Hematopoietic multipotent progenitor cell treated with erythropoietin and hydrocortisone succinate and interleukin-3 and kit ligand, for 6 days (in vitro differentiated cells): Measurements from ENCODE around the gene NPPC.
A peak's percentile ranks its signal among the peaks of the same experiment; 100 is the strongest.
"Not testable (repeated sequence)": the region's sequence is repeated elsewhere in the genome, so short reads cannot be mapped to it uniquely, and the experiment has no call there.

ENCODE experiments used
- DNase-seq: peaks from one replicate; pipeline ENCODE4 v3.0.0-alpha.2; 2015

Gene NPPC

GRCh38 chr2:231919341-231920035 lies 6.7 kb downstream of the NPPC start:
- no peak for DNase-seq

GRCh38 chr2:231918501-231919330 lies 7.5 kb downstream of the NPPC start:
- DNase-seq, result no peak

GRCh38 chr2:231917280-231918066 lies 8.7 kb downstream of the NPPC start:
- peak; percentile 70 for DNase-seq

GRCh38 chr2:231914077-231914690 lies 12.0 kb downstream of the NPPC start:
- DNase-seq, result no peak

- no peak for DNase-seq
These were observed 14.8 kb downstream of the NPPC start for GRCh38 chr2:231911381-231911780.

GRCh38 chr2:231910771-231911170 lies 15.4 kb downstream of the NPPC start:
- DNase-seq, result no peak

- not testable (repeated sequence) for DNase-seq
These were observed 16.0 kb downstream of the NPPC start for GRCh38 chr2:231910161-231910560.

GRCh38 chr2:231909631-231910030 lies 16.6 kb downstream of the NPPC start:
- peak; percentile 45 for DNase-seq

- no peak for DNase-seq
These were observed 17.6 kb downstream of the NPPC start for GRCh38 chr2:231908584-231908983.

GRCh38 chr2:231907765-231908164 lies 18.4 kb downstream of the NPPC start:
- no peak for DNase-seq

GRCh38 chr2:231905026-231905425 lies 21.2 kb downstream of the NPPC start:
- no peak for DNase-seq

GRCh38 chr2:231904161-231904611 lies 22.0 kb downstream of the NPPC start:
- DNase-seq, result no peak

GRCh38 chr2:231902598-231902997 lies 23.6 kb downstream of the NPPC start:
- DNase-seq, result no peak

GRCh38 chr2:231900972-231901371 lies 25.2 kb downstream of the NPPC start:
- DNase-seq, result peak; percentile 21

- DNase-seq, result peak; percentile 79
These were observed 25.7 kb downstream of the NPPC start for GRCh38 chr2:231900486-231900942.

- no peak for DNase-seq
These were observed 31.4 kb downstream of the NPPC start for GRCh38 chr2:231894566-231895380.

- no peak for DNase-seq
These were observed 34.7 kb downstream of the NPPC start for GRCh38 chr2:231891514-231891905.

GRCh38 chr2:231890896-231891513 lies 35.2 kb downstream of the NPPC start:
- no peak for DNase-seq

- DNase-seq, result no peak
These were observed 38.4 kb downstream of the NPPC start for GRCh38 chr2:231887756-231888155.

GRCh38 chr2:231886071-231886681 lies 40.0 kb downstream of the NPPC start:
- DNase-seq, result no peak
